ENCODE results near the gene A1BG.
"Not testable (repeated sequence)": the region's sequence is repeated elsewhere in the genome, so short reads cannot be mapped to it uniquely, and the experiment has no call there.

Gene A1BG

GRCh38 chr19:58336820-58337219, 16.5 kb downstream of the A1BG start:
- DNase-seq (ENCODE audit: low read depth in 2 of 2) = no peak

GRCh38 chr19:58336216-58336615, 17.1 kb downstream of the A1BG start:
- no peak for DNase-seq (ENCODE audit: low read depth in 2 of 2)

- DNase-seq (ENCODE audit: low read depth in 2 of 2) = no peak
Observed at GRCh38 chr19:58335630-58336029, 17.7 kb downstream of the A1BG start.

- DNase-seq (ENCODE audit: low read depth in 2 of 2) = no peak
Observed at GRCh38 chr19:58334691-58335249, 18.5 kb downstream of the A1BG start.

- no peak for DNase-seq (ENCODE audit: low read depth in 2 of 2)
Observed at GRCh38 chr19:58332697-58333096, 20.6 kb downstream of the A1BG start.

- no peak for DNase-seq (ENCODE audit: low read depth in 2 of 2)
Observed at GRCh38 chr19:58330458-58330857, 22.8 kb downstream of the A1BG start.

- DNase-seq (ENCODE audit: low read depth in 2 of 2) = peak in 1 of 2 donors; percentile 14
Observed at GRCh38 chr19:58328999-58329398, 24.3 kb downstream of the A1BG start.

- DNase-seq (ENCODE audit: low read depth in 2 of 2) = peak; percentile 85 to 91
Observed at GRCh38 chr19:58326914-58327726, 26.2 kb downstream of the A1BG start, which contains the start of gene ZSCAN22. Gene ZSCAN22 (plus strand): TSS chr19:58326994. CDS start chr19:58334803, 7,809 bp downstream.

- no peak for DNase-seq (ENCODE audit: low read depth in 2 of 2)
Observed at GRCh38 chr19:58326501-58326913, 26.8 kb downstream of the A1BG start.

GRCh38 chr19:58325311-58326022, 27.8 kb downstream of the A1BG start:
- DNase-seq (ENCODE audit: low read depth in 2 of 2) = no peak

GRCh38 chr19:58319241-58319640, 34.1 kb downstream of the A1BG start:
- no peak for DNase-seq (ENCODE audit: low read depth in 2 of 2)

- DNase-seq (ENCODE audit: low read depth in 2 of 2) = no peak
Observed at GRCh38 chr19:58318297-58318696, 35.0 kb downstream of the A1BG start.

- DNase-seq (ENCODE audit: low read depth in 2 of 2) = no peak
Observed at GRCh38 chr19:58317476-58318072, 35.7 kb downstream of the A1BG start.

- DNase-seq (ENCODE audit: low read depth in 2 of 2) = no peak
Observed at GRCh38 chr19:58315580-58315979, 37.7 kb downstream of the A1BG start.

- no peak for DNase-seq (ENCODE audit: low read depth in 2 of 2)
Observed at GRCh38 chr19:58311345-58311865, 41.9 kb downstream of the A1BG start.

GRCh38 chr19:58310685-58311084, 42.6 kb downstream of the A1BG start:
- not testable (repeated sequence) for DNase-seq (ENCODE audit: low read depth in 2 of 2)

- no peak for DNase-seq (ENCODE audit: low read depth in 2 of 2)
Observed at GRCh38 chr19:58307736-58308135, 45.6 kb downstream of the A1BG start.

GRCh38 chr19:58305932-58306323, 47.4 kb downstream of the A1BG start:
- no peak for DNase-seq (ENCODE audit: low read depth in 2 of 2)

- peak; percentile 90 to 93 for DNase-seq (ENCODE audit: low read depth in 2 of 2)
Observed at GRCh38 chr19:58305065-58305931, 48.0 kb downstream of the A1BG start, which contains the start of gene ERVK3-1. Gene ERVK3-1 (plus strand): TSS chr19:58305377. CDS start chr19:58312169, 6,792 bp downstream.

GRCh38 chr19:58304748-58305064, 48.6 kb downstream of the A1BG start:
- DNase-seq (ENCODE audit: low read depth in 2 of 2) = no peak

- DNase-seq (ENCODE audit: low read depth in 2 of 2) = no peak
Observed at GRCh38 chr19:58304255-58304654, 49.0 kb downstream of the A1BG start.
